Tibial nerve (tissue), 4 donors: ENCODE data around the gene ADGRL3. TPM values are rescaled to one million over a fixed set of nuclear protein-coding genes. Genes with fewer than 3 reads are reported as not detected.
"Not testable (repeated sequence)": the region's sequence is repeated elsewhere in the genome, so short reads cannot be mapped to it uniquely, and the experiment has no call there.

Source experiments
- DNase-seq, 2 donors: peaks; one replicate each; pipeline ENCODE4 v3.0.0-alpha.2; 2019; ENCODE audit warnings: low spot score in 2 of 2
- H3K27ac ChIP-seq, 4 donors: fragments of 200-600 bp; sonication (generic) in 3 of 4; one replicate each; pipeline ENCODE4 v1.5.1; 2017 to 2019; ENCODE audit warnings: mild to moderate bottlenecking in 1 of 4
- H3K27me3 ChIP-seq, 2 donors: fragments of 200-600 bp; sonication (generic) in 1 of 2; one replicate each; pipeline versions ENCODE4 v1.5.1 to v1.6.0; 2017 to 2019
- H3K36me3 ChIP-seq, 3 donors: fragments of 200-600 bp; sonication (generic); one replicate each; pipeline ENCODE4 v1.5.1; 2018 to 2019
- H3K4me1 ChIP-seq, 4 donors: fragments of 200-600 bp; sonication (generic) in 3 of 4; one replicate each; pipeline ENCODE4 v1.5.1; 2017 to 2019
- H3K4me3 ChIP-seq, 4 donors: fragments of 200-600 bp; sonication (generic) in 3 of 4; one replicate each; pipeline ENCODE4 v1.5.1; 2017 to 2019; ENCODE audit warnings: mild to moderate bottlenecking in 1 of 4, moderate library complexity in 1 of 4
- H3K9me3 ChIP-seq, 4 donors: fragments of 200-600 bp; sonication (generic) in 3 of 4; one replicate each; pipeline ENCODE4 v1.5.1; 2017 to 2019
- EP300 ChIP-seq, 2 donors: sonication (generic); formaldehyde crosslinking; IDR thresholded peaks; one replicate each; pipeline ENCODE4 v1.6.1; 2017; ENCODE audit warnings: antibody characterized with exemption in 2 of 2, mild to moderate bottlenecking in 1 of 2
- POLR2A ChIP-seq, 2 donors: fragments of 450-650 bp; IDR thresholded peaks; one replicate each; pipeline ENCODE4 v1.6.1; 2017; ENCODE audit warnings: antibody characterized with exemption in 2 of 2, mild to moderate bottlenecking in 2 of 2, moderate library complexity in 2 of 2
- WGBS, 2 donors: methylation state at CpG; one replicate each; pipeline ENCODE4 v1.1.5; 2018; 5-methylcytosine and 5-hydroxymethylcytosine counted together
- total RNA-seq, 4 donors: library from RNA; depleted of rRNA; stranded (reverse); fragments of >200 nt; gene quantifications; one replicate each; pipeline ENCODE4 v1.1.0, GENCODE V29; 2016
- TF ChIP-seq, protein P1 (sequence below), 5 experiments: fragments of 200-600 bp in 3 of 5; fragments of 450-650 bp in 2 of 5; sonication (generic) in 3 of 5; IDR thresholded peaks; one replicate each; pipeline ENCODE4 v1.5.1; 2016 to 2019; ENCODE audit warnings: antibody characterized with exemption in 5 of 5, mild to moderate bottlenecking in 3 of 5, moderate library complexity in 2 of 5

The ADGRL3 gene
- total RNA-seq, 4 donors from 2014 or later: 20.1 to 51.3 (median 28.2) TPM

DNA sequence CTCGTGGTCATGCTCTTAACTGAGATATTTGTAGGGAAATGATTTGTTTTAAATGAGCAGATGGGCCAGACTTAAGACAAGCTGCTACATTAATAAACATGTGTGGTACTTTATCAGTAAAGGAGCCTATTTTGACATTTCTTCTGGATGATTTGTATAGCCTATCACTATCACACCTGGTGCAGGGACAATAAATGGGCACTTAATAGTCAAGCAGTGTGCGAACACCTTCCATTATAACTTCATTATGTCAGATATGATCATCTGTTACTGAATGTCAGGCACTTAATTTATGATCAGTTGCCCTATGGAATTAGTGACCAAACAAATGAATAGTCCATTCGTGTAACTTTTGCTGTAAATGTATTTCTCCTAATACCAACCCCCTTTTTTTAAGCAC is 628.8 kb downstream of the ADGRL3 start:
- no peaks in the 10 kb centered on the region for H3K9me3 ChIP-seq
- H3K27me3 ChIP-seq: no peaks in the 10 kb centered on the region
- H3K36me3 ChIP-seq: no peaks in the 10 kb centered on the region
- TF ChIP-seq POLR2A (IDR thresholded peaks at IDR 0.05) (no peak), EP300 (IDR thresholded peaks at IDR 0.05) (no peak)
- TF ChIP-seq, protein P1, sequence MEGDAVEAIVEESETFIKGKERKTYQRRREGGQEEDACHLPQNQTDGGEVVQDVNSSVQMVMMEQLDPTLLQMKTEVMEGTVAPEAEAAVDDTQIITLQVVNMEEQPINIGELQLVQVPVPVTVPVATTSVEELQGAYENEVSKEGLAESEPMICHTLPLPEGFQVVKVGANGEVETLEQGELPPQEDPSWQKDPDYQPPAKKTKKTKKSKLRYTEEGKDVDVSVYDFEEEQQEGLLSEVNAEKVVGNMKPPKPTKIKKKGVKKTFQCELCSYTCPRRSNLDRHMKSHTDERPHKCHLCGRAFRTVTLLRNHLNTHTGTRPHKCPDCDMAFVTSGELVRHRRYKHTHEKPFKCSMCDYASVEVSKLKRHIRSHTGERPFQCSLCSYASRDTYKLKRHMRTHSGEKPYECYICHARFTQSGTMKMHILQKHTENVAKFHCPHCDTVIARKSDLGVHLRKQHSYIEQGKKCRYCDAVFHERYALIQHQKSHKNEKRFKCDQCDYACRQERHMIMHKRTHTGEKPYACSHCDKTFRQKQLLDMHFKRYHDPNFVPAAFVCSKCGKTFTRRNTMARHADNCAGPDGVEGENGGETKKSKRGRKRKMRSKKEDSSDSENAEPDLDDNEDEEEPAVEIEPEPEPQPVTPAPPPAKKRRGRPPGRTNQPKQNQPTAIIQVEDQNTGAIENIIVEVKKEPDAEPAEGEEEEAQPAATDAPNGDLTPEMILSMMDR (IDR thresholded peaks at IDR 0.05): no peak
- no peaks in the 10 kb centered on the region for H3K4me1 ChIP-seq
- no peak for DNase-seq
- 81 to 87% methylated on average over 3 of the region's 3 CpGs for WGBS, 2 donors
- no peak overlapping the region for H3K4me3 ChIP-seq
- no peak overlapping the region for H3K27ac ChIP-seq

DNA sequence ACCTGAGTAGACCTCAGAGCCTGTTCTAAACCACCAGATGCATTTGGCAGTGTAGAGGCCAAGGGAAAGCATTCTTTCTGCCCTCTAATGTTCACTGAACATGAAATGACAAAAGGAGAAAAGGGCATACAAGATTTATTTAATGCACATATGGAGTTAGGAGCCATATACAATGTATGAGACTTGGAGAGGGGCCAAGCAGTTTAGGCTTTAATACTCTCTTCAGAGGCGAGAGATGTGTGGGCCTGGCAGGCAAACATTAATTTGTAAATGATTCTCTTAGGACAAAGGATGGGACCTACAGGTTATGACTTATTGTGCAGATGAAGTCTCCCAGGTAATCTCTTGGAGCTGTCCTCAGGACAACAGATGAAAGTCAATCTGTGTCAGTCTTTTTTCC is 631.9 kb downstream of the ADGRL3 start:
- TF ChIP-seq EP300 (IDR thresholded peaks at IDR 0.05): no peak
- TF ChIP-seq, protein P1 (IDR thresholded peaks at IDR 0.05): no peak
- no peak for TF ChIP-seq POLR2A (IDR thresholded peaks at IDR 0.05)
- no peak for DNase-seq
- H3K36me3 ChIP-seq: no peaks in the 10 kb centered on the region
- H3K4me3 ChIP-seq: no peak overlapping the region
- no peak overlapping the region for H3K27ac ChIP-seq
- H3K4me1 ChIP-seq: no peaks in the 10 kb centered on the region
- WGBS, 2 donors: 27 to 68% methylated on average over 1 of the region's 1 CpG
- H3K9me3 ChIP-seq: no peaks in the 10 kb centered on the region
- H3K27me3 ChIP-seq: no peaks in the 10 kb centered on the region

DNA sequence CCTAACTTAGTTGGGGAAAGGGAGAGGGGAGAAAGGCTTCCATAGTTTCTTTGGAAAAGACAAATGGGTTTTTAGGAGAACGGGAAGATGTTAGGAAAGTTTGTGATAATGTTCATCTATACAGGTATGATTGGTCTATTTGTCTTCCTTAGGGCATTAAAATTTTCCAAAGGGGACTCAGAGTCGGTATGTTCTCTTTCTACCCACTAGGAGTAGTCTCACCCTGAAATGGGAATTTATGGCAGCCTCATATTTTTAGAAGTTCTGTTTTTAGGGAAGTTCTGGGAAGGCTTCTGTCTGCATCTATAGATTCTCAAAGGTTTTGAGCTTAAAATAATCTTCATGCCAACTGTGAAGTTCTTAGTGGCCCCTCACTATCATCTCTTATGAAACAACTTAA is 637.3 kb downstream of the ADGRL3 start:
- Histone ChIP-seq H3K27me3 (no peaks in the 10 kb centered on the region), H3K27ac (no peak overlapping the region), H3K9me3 (no peaks in the 10 kb centered on the region), H3K36me3 (no peaks in the 10 kb centered on the region), H3K4me1 (no peaks in the 10 kb centered on the region), H3K4me3 (no peak overlapping the region)
- no peak for TF ChIP-seq POLR2A (IDR thresholded peaks at IDR 0.05)
- TF ChIP-seq EP300 (IDR thresholded peaks at IDR 0.05): no peak
- WGBS, 2 donors: 78 to 84% methylated on average over 2 of the region's 2 CpGs
- DNase-seq: no peak

DNA sequence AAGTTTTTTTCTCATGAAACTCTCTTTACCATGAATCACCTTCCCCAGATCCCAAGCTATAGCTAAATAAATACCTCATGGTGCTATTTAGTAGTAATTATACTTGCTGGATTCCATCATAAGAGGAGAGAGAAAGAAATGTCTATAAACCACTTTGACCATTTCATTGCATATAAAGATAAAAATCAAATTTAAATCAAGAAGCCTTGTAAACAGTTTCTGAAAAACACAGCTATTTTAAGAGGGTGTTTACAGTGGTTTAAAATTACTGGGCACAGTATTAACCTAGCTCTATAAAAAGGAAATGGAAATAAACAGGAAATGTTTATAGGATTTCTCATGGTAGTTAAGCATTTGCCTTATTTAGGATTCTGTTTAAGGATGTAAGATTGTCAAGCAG is 637.9 kb downstream of the ADGRL3 start:
- no peak overlapping the region for H3K4me3 ChIP-seq
- TF ChIP-seq, protein P1 (IDR thresholded peaks at IDR 0.05): no peak
- no peak for TF ChIP-seq POLR2A (IDR thresholded peaks at IDR 0.05)
- no peak for TF ChIP-seq EP300 (IDR thresholded peaks at IDR 0.05)
- no peaks in the 10 kb centered on the region for H3K4me1 ChIP-seq
- no peaks in the 10 kb centered on the region for H3K9me3 ChIP-seq
- H3K36me3 ChIP-seq: no peaks in the 10 kb centered on the region
- no peak overlapping the region for H3K27ac ChIP-seq
- no peak for DNase-seq
- no peaks in the 10 kb centered on the region for H3K27me3 ChIP-seq

DNA sequence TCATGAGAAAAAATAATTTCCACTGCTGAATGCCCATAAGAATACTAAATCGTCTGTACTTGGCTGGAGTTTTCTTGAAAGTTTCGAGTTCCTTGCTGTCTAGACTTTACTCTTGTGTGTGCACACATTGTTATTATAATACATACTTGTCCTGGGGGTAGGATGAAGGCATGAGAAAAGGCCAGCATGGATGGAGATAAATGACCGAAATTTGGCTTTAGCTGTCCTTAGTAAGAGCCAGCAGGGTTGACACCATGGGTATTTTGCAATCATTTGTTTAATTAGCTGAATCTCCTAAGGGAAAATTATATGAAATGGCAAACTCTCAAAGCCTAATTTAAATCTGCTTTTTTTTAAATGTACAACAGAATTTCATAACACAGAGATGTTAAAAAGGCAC is 641.6 kb downstream of the ADGRL3 start:
- DNase-seq: no peak
- Histone ChIP-seq H3K36me3 (no peaks in the 10 kb centered on the region), H3K27me3 (no peaks in the 10 kb centered on the region), H3K4me3 (no peak overlapping the region), H3K27ac (no peak overlapping the region), H3K9me3 (no peaks in the 10 kb centered on the region), H3K4me1 (no peaks in the 10 kb centered on the region)
- no peak for TF ChIP-seq EP300 (IDR thresholded peaks at IDR 0.05)
- TF ChIP-seq, protein P1 (IDR thresholded peaks at IDR 0.05): no peak
- TF ChIP-seq POLR2A (IDR thresholded peaks at IDR 0.05): no peak
- WGBS, 2 donors: 44 to 67% methylated on average over 3 of the region's 3 CpGs

DNA sequence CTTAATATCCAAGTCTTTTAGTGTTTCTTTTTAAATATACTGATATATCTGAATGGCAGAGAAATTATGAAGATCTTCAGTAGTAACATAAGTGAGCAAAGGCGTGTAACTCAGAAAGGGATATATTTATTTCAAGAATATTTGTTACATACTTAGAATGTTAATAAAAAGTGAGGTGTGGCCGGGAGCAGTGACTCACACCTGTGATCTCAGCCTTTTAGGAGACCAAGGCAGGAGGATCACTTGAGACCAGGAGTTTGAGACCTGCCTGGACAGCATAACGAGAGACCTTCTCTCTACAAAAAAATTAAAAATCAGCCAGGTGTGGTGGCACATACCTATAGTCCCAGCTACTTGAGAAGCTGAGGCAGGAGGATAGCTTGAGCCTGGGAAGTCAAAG is 651.0 kb downstream of the ADGRL3 start:
- WGBS, 2 donors: 91 to 97% methylated on average over 3 of the region's 3 CpGs
- H3K27me3 ChIP-seq: no peaks in the 10 kb centered on the region
- DNase-seq: no peak
- no peak overlapping the region for H3K27ac ChIP-seq
- H3K36me3 ChIP-seq: no peaks in the 10 kb centered on the region
- no peaks in the 10 kb centered on the region for H3K9me3 ChIP-seq
- no peak for TF ChIP-seq EP300 (IDR thresholded peaks at IDR 0.05)
- TF ChIP-seq, protein P1 (IDR thresholded peaks at IDR 0.05): no peak
- no peak for TF ChIP-seq POLR2A (IDR thresholded peaks at IDR 0.05)
- no peak overlapping the region for H3K4me3 ChIP-seq
- no peaks in the 10 kb centered on the region for H3K4me1 ChIP-seq

DNA sequence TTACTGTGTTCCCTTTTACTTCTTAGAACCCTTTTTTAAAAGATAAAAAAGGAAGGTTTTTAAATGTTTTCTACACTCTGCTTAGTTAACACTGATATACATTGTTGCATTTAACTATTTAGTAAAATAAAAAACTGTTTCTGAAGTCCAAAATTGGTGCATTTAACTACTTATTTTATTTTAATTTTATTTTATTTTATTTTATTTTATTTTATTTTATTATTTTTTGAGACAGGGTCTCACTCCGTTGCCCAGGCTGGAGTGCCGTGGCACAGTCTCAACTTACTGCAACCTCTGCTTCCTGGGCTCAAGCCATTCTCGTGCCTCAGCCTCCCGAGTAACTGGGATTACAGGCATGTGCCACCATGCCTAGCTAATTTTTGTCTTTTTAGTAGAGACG is 652.0 kb downstream of the ADGRL3 start:
- not testable (repeated sequence) for H3K27me3 ChIP-seq, H3K4me3 ChIP-seq, H3K4me1 ChIP-seq, H3K27ac ChIP-seq, H3K9me3 ChIP-seq, DNase-seq, H3K36me3 ChIP-seq
- WGBS, 2 donors: 97 to 98% methylated on average over 5 of the region's 5 CpGs
